B cell (primary cell): Measurements from ENCODE around the gene NUP93. TPM values are rescaled to one million over a fixed set of nuclear protein-coding genes. Genes with fewer than 3 reads are reported as not detected.

Experiments
- ATAC-seq: fragments of 200-7000 bp; cut with Tn5 transposase; one replicate; pipeline ENCODE4 v1.10.0; 2021; ENCODE audit warnings: low read depth, mild to moderate bottlenecking, moderate number of reproducible peaks, moderate library complexity
- CTCF ChIA-PET: fragments of 350-600 bp; sonication (Branson Sonifier 250); formaldehyde crosslinking; loops from one replicate; lab custom pipeline; 2021; ENCODE audit warnings: antibody characterized with exemption, inconsistent platforms; lab: Charles Lee
- POLR2A ChIA-PET: fragments of 350-600 bp; sonication (Branson Sonifier 250); formaldehyde crosslinking; loops from one replicate; lab custom pipeline; 2021; ENCODE audit warnings: antibody characterized with exemption; lab: Charles Lee
- DNase-seq: peaks from one replicate; pipeline ENCODE4 v3.0.0; 2013
- H2AFZ ChIP-seq: 2 replicates; pipeline ENCODE4 v1.6.1; 2012; ENCODE audit warnings: mild to moderate bottlenecking, low read depth, low read length; ENCODE audit not compliant: insufficient read depth, poor library complexity, severe bottlenecking
- H3K27ac ChIP-seq, 2 donors: 1 replicate in 1 of 2; 2 replicates in 1 of 2; pipeline ENCODE4 v1.5.1; 2012 to 2013; ENCODE audit warnings: low read length in 2 of 2, mild to moderate bottlenecking in 2 of 2, moderate library complexity in 1 of 2
- H3K27me3 ChIP-seq, 4 experiments: fragments of 200-600 bp in 1 of 4; sonication (generic) in 1 of 4; replicated peaks in 1 of 4; 1 replicate in 2 of 4; 2 replicates in 2 of 4; pipeline versions ENCODE4 v1.6.1 to v1.7.0; 2013 to 2016; ENCODE audit warnings: low read length in 3 of 4, mild to moderate bottlenecking in 2 of 4, mixed read lengths in 1 of 4, moderate library complexity in 1 of 4; ENCODE audit not compliant: insufficient read depth in 4 of 4, control insufficient read depth in 3 of 4; ENCODE audit errors: control extremely low read depth in 1 of 4
- H3K36me3 ChIP-seq, 2 experiments: replicated peaks in 1 of 2; 1 replicate in 1 of 2; 2 replicates in 1 of 2; pipeline versions ENCODE4 v1.6.1 to v1.7.1; 2013; ENCODE audit warnings: low read length in 1 of 2; ENCODE audit not compliant: insufficient read depth in 2 of 2, control insufficient read depth in 1 of 2; ENCODE audit errors: control extremely low read depth in 1 of 2, extremely low read depth in 1 of 2
- H3K4me1 ChIP-seq, 2 donors: fragments of 200-600 bp in 1 of 2; sonication (generic) in 1 of 2; 1 replicate in 1 of 2; 2 replicates in 1 of 2; pipeline versions ENCODE4 v1.5.1 to v1.6.1; 2013 to 2017; ENCODE audit warnings: low read length in 2 of 2; ENCODE audit not compliant: control insufficient read depth in 2 of 2, insufficient read depth in 2 of 2
- H3K4me2 ChIP-seq: replicated peaks from 2 replicates; pipeline ENCODE3; 2012; ENCODE audit warnings: mild to moderate bottlenecking, low read depth, low read length; ENCODE audit not compliant: poor library complexity, severe bottlenecking
- H3K4me3 ChIP-seq, 5 experiments: fragments of 200-600 bp in 1 of 5; sonication (generic) in 1 of 5; 1 replicate in 3 of 5; 2 replicates in 2 of 5; pipeline versions ENCODE4 v1.5.1 to v1.7.0; 2011 to 2016; ENCODE audit warnings: low read length in 4 of 5, mild to moderate bottlenecking in 4 of 5, low read depth in 2 of 5, control low read depth in 1 of 5, moderate library complexity in 1 of 5; ENCODE audit not compliant: insufficient read depth in 1 of 5; ENCODE audit errors: control extremely low read depth in 1 of 5, extremely low read depth in 1 of 5
- H3K79me2 ChIP-seq: fragments of 200-600 bp; sonication (generic); one replicate; pipeline ENCODE4 v1.6.0; 2016; ENCODE audit warnings: low read length; ENCODE audit not compliant: control insufficient read depth, insufficient read depth
- H3K9ac ChIP-seq: fragments of 200-600 bp; sonication (generic); 2 replicates; pipeline ENCODE4 v1.6.1; 2017; ENCODE audit warnings: mild to moderate bottlenecking, low read length, moderate library complexity
- H3K9me3 ChIP-seq, 3 donors: one replicate each; pipeline versions ENCODE4 v1.6.1 to v1.7.1; 2013; ENCODE audit warnings: low read length in 2 of 3; ENCODE audit not compliant: control insufficient read depth in 2 of 3, insufficient read depth in 1 of 3; ENCODE audit errors: control extremely low read depth in 1 of 3
- H4K20me1 ChIP-seq: 2 replicates; pipeline ENCODE4 v1.6.0; 2012; ENCODE audit warnings: mild to moderate bottlenecking, low read length; ENCODE audit not compliant: insufficient read depth, control insufficient read depth, poor library complexity, severe bottlenecking
- H3K27ac Mint-ChIP-seq: one replicate; pipeline ENCODE4 v1.8.0; 2021; ENCODE audit warnings: mixed read lengths
- H3K27me3 Mint-ChIP-seq: one replicate; pipeline ENCODE4 v1.8.0; 2021; ENCODE audit warnings: mixed read lengths
- H3K4me1 Mint-ChIP-seq: one replicate; pipeline ENCODE4 v1.8.0; 2021; ENCODE audit warnings: mixed read lengths
- H3K4me3 Mint-ChIP-seq: one replicate; pipeline ENCODE4 v1.8.0; 2021; ENCODE audit warnings: mixed read lengths
- H3K9me3 Mint-ChIP-seq: one replicate; pipeline ENCODE4 v1.8.0; 2022; ENCODE audit warnings: mixed read lengths; ENCODE audit not compliant: insufficient read depth
- CTCF ChIP-seq: fragments of 200-600 bp; IDR thresholded peaks from one replicate; pipeline ENCODE4 v1.8.0; 2022; ENCODE audit warnings: antibody characterized with exemption, mild to moderate bottlenecking
- EZH2 ChIP-seq: IDR thresholded peaks from 2 replicates; pipeline ENCODE4 v1.6.1; 2012; ENCODE audit warnings: borderline replicate concordance, low read depth, mild to moderate bottlenecking, moderate library complexity, low read length; ENCODE audit not compliant: insufficient read depth, poor library complexity, severe bottlenecking
- WGBS: methylation state at CpG from one replicate; pipeline ENCODE4 v1.1.5; 2013; ENCODE audit warnings: missing lambda C conversion rate; ENCODE audit not compliant: insufficient coverage; 5-methylcytosine and 5-hydroxymethylcytosine counted together
- intact Hi-C: fragments of 100-400 bp; cut with micrococcal nuclease; formaldehyde crosslinking; loops from one replicate; pipeline ENCODE4 v1.10.0; 2022
- polyA plus RNA-seq: library from polyadenylated mRNA; depleted of rRNA; stranded (reverse); fragments of >200 nt; gene quantifications from 2 replicates; pipeline ENCODE4 v1.2.3, GENCODE V29; 2012
- total RNA-seq, 2 donors: library from RNA; stranded (reverse); fragments of 120-200 nt in 1 of 2; gene quantifications; 1 replicate in 1 of 2; 2 replicates in 1 of 2; pipeline versions ENCODE4 v1.2.3 to v1.2.4, GENCODE V29; 2013 to 2022

NUP93 gene
- total and polyA plus RNA-seq, 2 donors (not counting 1 experiment from before 2014, with no cell fraction given) = 23.6 to 64.6 TPM

DNA sequence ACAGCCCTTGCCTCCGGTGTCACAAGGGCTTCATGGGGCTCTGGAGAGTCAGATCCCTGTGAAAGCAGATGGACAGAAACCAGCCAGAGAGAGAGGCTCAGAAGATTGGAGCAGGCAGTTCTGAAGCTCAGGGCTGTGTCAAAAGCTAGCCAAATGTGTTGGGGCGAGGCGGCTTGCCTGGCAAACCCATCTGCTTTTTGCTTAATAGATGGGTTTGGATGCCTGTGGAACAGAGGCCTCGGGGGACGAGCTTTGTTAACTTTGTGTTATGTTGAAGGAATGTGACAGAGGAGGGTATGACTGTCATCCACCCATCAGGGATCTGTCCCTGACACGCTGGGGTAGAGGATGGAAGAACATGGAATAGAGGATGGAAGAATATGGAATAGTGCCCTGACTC, 114.1 kb downstream of the NUP93 start:
- Histone ChIP-seq H3K4me1 (peaks cover 0 to 14% of the 10 kb centered on the region in 2 donors), H3K36me3 (peaks cover 12 to 46% of the 10 kb centered on the region in 2 experiments), H3K27ac (no peak overlapping the region), H3K9me3 (peaks cover 0 to 7% (median 0%) of the 10 kb centered on the region in 3 donors), H2AFZ (no peak overlapping the region), H3K4me3 (no peak overlapping the region), H4K20me1 (no peaks in the 10 kb centered on the region), H3K27me3 (no peaks in the 10 kb centered on the region), H3K79me2 (no peaks in the 10 kb centered on the region), H3K9ac (no peak overlapping the region), H3K4me2 (no peak overlapping the region)
- H3K9me3 Mint-ChIP-seq = no peaks in the 10 kb centered on the region
- 100% methylated on average over 5 of the region's 6 CpGs for WGBS
- TF ChIP-seq CTCF (no peak), EZH2 (no peak)
- H3K4me1 Mint-ChIP-seq = peaks cover 15% of the 10 kb centered on the region
- POLR2A ChIA-PET = no interaction called here
- CTCF ChIA-PET = interaction anchor here (1.7 kb wide), 1 partner anchor 23 kb away, joined by 4 read pairs; no protein-coding TSS in a partner anchor
- no peaks in the 10 kb centered on the region for H3K27me3 Mint-ChIP-seq
- H3K27ac Mint-ChIP-seq = no peak overlapping the region
- H3K4me3 Mint-ChIP-seq = no peak overlapping the region
- intact Hi-C loops = no loop called here
- ATAC-seq (no peak), DNase-seq (no peak)

- Histone ChIP-seq H3K9me3 (peaks cover 0 to 7% (median 0%) of the 10 kb centered on the region in 3 donors), H3K9ac (peak overlapping the region; percentile 23), H3K4me1 (peaks cover 0 to 18% of the 10 kb centered on the region in 2 donors), H3K27me3 (no peaks in the 10 kb centered on the region), H3K27ac (peak overlapping the region; percentile 39 to 65), H2AFZ (peak overlapping the region; percentile 31), H3K79me2 (no peaks in the 10 kb centered on the region), H3K36me3 (peaks cover 9 to 22% of the 10 kb centered on the region in 2 experiments), H3K4me2 (peak overlapping the region; percentile 45), H3K4me3 (no peak overlapping the region), H4K20me1 (no peaks in the 10 kb centered on the region)
- WGBS = 33% methylated on average over 7 of the region's 9 CpGs
- ATAC-seq (peak; percentile 54), DNase-seq (no peak)
- no peak for TF ChIP-seq CTCF
- TF ChIP-seq EZH2 = no peak
- intact Hi-C loops = no loop called here
- no peaks in the 10 kb centered on the region for H3K9me3 Mint-ChIP-seq
- H3K4me1 Mint-ChIP-seq = peaks cover 19% of the 10 kb centered on the region
- H3K4me3 Mint-ChIP-seq = peak overlapping the region; percentile 1
- ChIA-PET POLR2A (interaction anchor here (0.7 kb wide), 1 partner anchor 84 kb away, joined by 3 read pairs; no protein-coding TSS in a partner anchor), CTCF (interaction anchor here (2.8 kb wide), 1 partner anchor 20 kb away, joined by 9 read pairs; no protein-coding TSS in a partner anchor)
- H3K27me3 Mint-ChIP-seq = no peaks in the 10 kb centered on the region
- H3K27ac Mint-ChIP-seq = peak overlapping the region; percentile 78
Measured at GRCh38 chr16:56847173-56847910, 117.4 kb downstream of the NUP93 start.
